Activated T-cell treated with anti-CD3 and anti-CD28 coated beads, Interleukin-2, amount 50 U/mL, for 4 hours (primary cell): ENCODE data around the gene NBDY. TPM values are rescaled to one million over a fixed set of nuclear protein-coding genes. Genes with fewer than 3 reads are reported as not detected.
"Not testable (repeated sequence)": the region's sequence is repeated elsewhere in the genome, so short reads cannot be mapped to it uniquely, and the experiment has no call there.

ENCODE experiments used
- ATAC-seq, 2 donors: fragments of 200-7000 bp; cut with Tn5 transposase; one replicate each; pipeline ENCODE4 v1.10.0; 2021
- DNase-seq: peaks from one replicate; pipeline ENCODE4 v3.0.0-alpha.2; 2020
- H3K27me3 Mint-ChIP-seq: one replicate; pipeline ENCODE4 v1.8.0; 2021; ENCODE audit warnings: low read depth, mixed read lengths
- H3K36me3 Mint-ChIP-seq: one replicate; pipeline ENCODE4 v1.8.0; 2022; ENCODE audit warnings: mixed read lengths; ENCODE audit not compliant: insufficient read depth
- H3K4me1 Mint-ChIP-seq: one replicate; pipeline ENCODE4 v1.8.0; 2021; ENCODE audit warnings: low read depth, mixed read lengths
- H3K4me3 Mint-ChIP-seq: one replicate; pipeline ENCODE4 v1.8.0; 2021; ENCODE audit warnings: mild to moderate bottlenecking, moderate library complexity, mixed read lengths
- H3K9me3 Mint-ChIP-seq: one replicate; pipeline ENCODE4 v1.8.0; 2021; ENCODE audit warnings: mixed read lengths
- total RNA-seq, 3 donors: library from RNA; stranded (reverse); gene quantifications; one replicate each; pipeline ENCODE4 v1.2.1, GENCODE V29; 2021

Gene NBDY
- total RNA-seq, result 10 to 100 TPM; 23.8 to 29.5 (median 26.7) TPM

GRCh38 chrX:56729152-56729850 is at the start of gene NBDY:
TSS of gene NBDY (plus strand) at chrX:56729243. CDS start at chrX:56729354, 111 bp downstream.
- ATAC-seq, result peak; percentile 78 to 81
- Mint-ChIP-seq H3K27me3 (no peaks in the 10 kb centered on the region), H3K9me3 (no peaks in the 10 kb centered on the region), H3K36me3 (no peaks in the 10 kb centered on the region), H3K4me1 (peaks cover 28% of the 10 kb centered on the region), H3K4me3 (peak within 1 kb of the TSS; percentile 91)
- DNase-seq, result no peak

- not testable (repeated sequence) for ATAC-seq, H3K27me3 Mint-ChIP-seq, H3K9me3 Mint-ChIP-seq, H3K4me1 Mint-ChIP-seq, H3K36me3 Mint-ChIP-seq, DNase-seq, H3K4me3 Mint-ChIP-seq
These were observed 24.5 kb upstream of the NBDY start for GRCh38 chrX:56704530-56704929.

- Mint-ChIP-seq H3K9me3 (no peaks in the 10 kb centered on the region), H3K4me1 (peaks cover 16% of the 10 kb centered on the region), H3K27me3 (no peaks in the 10 kb centered on the region), H3K4me3 (no peak overlapping the region), H3K36me3 (no peaks in the 10 kb centered on the region)
- ATAC-seq (peak in 1 of 2 donors; percentile 52), DNase-seq (no peak)
These were observed 2.4 kb upstream of the NBDY start for GRCh38 chrX:56726605-56727004.

GRCh38 chrX:56727531-56727930 is 1.5 kb upstream of the NBDY start:
- ATAC-seq (no peak), DNase-seq (no peak)
- no peaks in the 10 kb centered on the region for H3K36me3 Mint-ChIP-seq
- H3K9me3 Mint-ChIP-seq, result no peaks in the 10 kb centered on the region
- H3K27me3 Mint-ChIP-seq, result no peaks in the 10 kb centered on the region
- no peak overlapping the region for H3K4me3 Mint-ChIP-seq
- H3K4me1 Mint-ChIP-seq, result peaks cover 21% of the 10 kb centered on the region

- DNase-seq (no peak), ATAC-seq (no peak)
- no peaks in the 10 kb centered on the region for H3K9me3 Mint-ChIP-seq
- H3K36me3 Mint-ChIP-seq, result no peaks in the 10 kb centered on the region
- H3K4me3 Mint-ChIP-seq, result peak overlapping the region; percentile 29
- H3K4me1 Mint-ChIP-seq, result peaks cover 24% of the 10 kb centered on the region
- no peaks in the 10 kb centered on the region for H3K27me3 Mint-ChIP-seq
These were observed 722 bp upstream of the NBDY start for GRCh38 chrX:56728321-56728720.

- ATAC-seq (no peak), DNase-seq (no peak)
- peaks cover 27% of the 10 kb centered on the region for H3K4me1 Mint-ChIP-seq
- no peaks in the 10 kb centered on the region for H3K27me3 Mint-ChIP-seq
- H3K36me3 Mint-ChIP-seq, result no peaks in the 10 kb centered on the region
- H3K4me3 Mint-ChIP-seq, result peak overlapping the region; percentile 91
- no peaks in the 10 kb centered on the region for H3K9me3 Mint-ChIP-seq
These were observed 291 bp upstream of the NBDY start for GRCh38 chrX:56728752-56729151.

GRCh38 chrX:56733459-56734046 is 4.5 kb downstream of the NBDY start:
- H3K4me1 Mint-ChIP-seq, result peaks cover 29% of the 10 kb centered on the region
- no peak overlapping the region for H3K4me3 Mint-ChIP-seq
- no peaks in the 10 kb centered on the region for H3K27me3 Mint-ChIP-seq
- H3K36me3 Mint-ChIP-seq, result peaks cover 9% of the 10 kb centered on the region
- ATAC-seq, result no peak
- DNase-seq, result peak; percentile 52
- no peaks in the 10 kb centered on the region for H3K9me3 Mint-ChIP-seq

GRCh38 chrX:56736219-56736618 is 7.2 kb downstream of the NBDY start:
- Mint-ChIP-seq H3K4me3 (no peak overlapping the region), H3K27me3 (no peaks in the 10 kb centered on the region), H3K9me3 (no peaks in the 10 kb centered on the region), H3K36me3 (peaks cover 13% of the 10 kb centered on the region), H3K4me1 (peaks cover 36% of the 10 kb centered on the region)
- ATAC-seq (no peak), DNase-seq (no peak)

GRCh38 chrX:56738670-56739069 is 9.6 kb downstream of the NBDY start:
- ATAC-seq, result no peak
- no peaks in the 10 kb centered on the region for H3K9me3 Mint-ChIP-seq
- H3K36me3 Mint-ChIP-seq, result peaks cover 27% of the 10 kb centered on the region
- H3K4me1 Mint-ChIP-seq, result peaks cover 26% of the 10 kb centered on the region
- no peak for DNase-seq
- H3K4me3 Mint-ChIP-seq, result no peak overlapping the region
- no peaks in the 10 kb centered on the region for H3K27me3 Mint-ChIP-seq

GRCh38 chrX:56744996-56745395 is 16.0 kb downstream of the NBDY start:
- Mint-ChIP-seq H3K27me3 (no peaks in the 10 kb centered on the region), H3K4me1 (peaks cover 30% of the 10 kb centered on the region)

GRCh38 chrX:56746996-56747395 is 18.0 kb downstream of the NBDY start:
- H3K4me1 Mint-ChIP-seq, result peaks cover 35% of the 10 kb centered on the region
- H3K9me3 Mint-ChIP-seq, result no peaks in the 10 kb centered on the region
- no peak overlapping the region for H3K4me3 Mint-ChIP-seq
- ATAC-seq, result no peak
- H3K27me3 Mint-ChIP-seq, result no peaks in the 10 kb centered on the region
- DNase-seq, result no peak
- peaks cover 15% of the 10 kb centered on the region for H3K36me3 Mint-ChIP-seq

More at GRCh38 chrX:56744996-56745395, 16.0 kb downstream of the NBDY start:
- Mint-ChIP-seq H3K4me3 (no peak overlapping the region), H3K36me3 (peaks cover 25% of the 10 kb centered on the region), H3K9me3 (no peaks in the 10 kb centered on the region)
- DNase-seq (no peak), ATAC-seq (peak; percentile 40 to 67)

- no peak for DNase-seq
- no peak for ATAC-seq
- Mint-ChIP-seq H3K36me3 (peaks cover 18% of the 10 kb centered on the region), H3K4me3 (no peak overlapping the region), H3K27me3 (no peaks in the 10 kb centered on the region), H3K9me3 (no peaks in the 10 kb centered on the region), H3K4me1 (peaks cover 50% of the 10 kb centered on the region)
These were observed 22.0 kb downstream of the NBDY start for GRCh38 chrX:56751071-56751470.

GRCh38 chrX:56757327-56757726 is 28.3 kb downstream of the NBDY start:
- Mint-ChIP-seq H3K36me3 (peaks cover 14% of the 10 kb centered on the region), H3K9me3 (no peaks in the 10 kb centered on the region), H3K27me3 (no peaks in the 10 kb centered on the region), H3K4me3 (no peak overlapping the region), H3K4me1 (peaks cover 35% of the 10 kb centered on the region)
- no peak for DNase-seq
- no peak for ATAC-seq

GRCh38 chrX:56758456-56758855 is 29.4 kb downstream of the NBDY start:
- Mint-ChIP-seq H3K27me3 (no peaks in the 10 kb centered on the region), H3K4me1 (peaks cover 37% of the 10 kb centered on the region), H3K36me3 (peaks cover 9% of the 10 kb centered on the region), H3K9me3 (no peaks in the 10 kb centered on the region), H3K4me3 (no peak overlapping the region)
- DNase-seq (no peak), ATAC-seq (no peak)

- H3K27me3 Mint-ChIP-seq, result no peaks in the 10 kb centered on the region
- peaks cover 36% of the 10 kb centered on the region for H3K4me1 Mint-ChIP-seq
- H3K9me3 Mint-ChIP-seq, result no peaks in the 10 kb centered on the region
- DNase-seq (no peak), ATAC-seq (no peak)
- H3K36me3 Mint-ChIP-seq, result no peaks in the 10 kb centered on the region
- H3K4me3 Mint-ChIP-seq, result no peak overlapping the region
These were observed 30.8 kb downstream of the NBDY start for GRCh38 chrX:56759736-56760409.
